ENCODE data around the gene CRYBG1.

CRYBG1 gene, protein sequence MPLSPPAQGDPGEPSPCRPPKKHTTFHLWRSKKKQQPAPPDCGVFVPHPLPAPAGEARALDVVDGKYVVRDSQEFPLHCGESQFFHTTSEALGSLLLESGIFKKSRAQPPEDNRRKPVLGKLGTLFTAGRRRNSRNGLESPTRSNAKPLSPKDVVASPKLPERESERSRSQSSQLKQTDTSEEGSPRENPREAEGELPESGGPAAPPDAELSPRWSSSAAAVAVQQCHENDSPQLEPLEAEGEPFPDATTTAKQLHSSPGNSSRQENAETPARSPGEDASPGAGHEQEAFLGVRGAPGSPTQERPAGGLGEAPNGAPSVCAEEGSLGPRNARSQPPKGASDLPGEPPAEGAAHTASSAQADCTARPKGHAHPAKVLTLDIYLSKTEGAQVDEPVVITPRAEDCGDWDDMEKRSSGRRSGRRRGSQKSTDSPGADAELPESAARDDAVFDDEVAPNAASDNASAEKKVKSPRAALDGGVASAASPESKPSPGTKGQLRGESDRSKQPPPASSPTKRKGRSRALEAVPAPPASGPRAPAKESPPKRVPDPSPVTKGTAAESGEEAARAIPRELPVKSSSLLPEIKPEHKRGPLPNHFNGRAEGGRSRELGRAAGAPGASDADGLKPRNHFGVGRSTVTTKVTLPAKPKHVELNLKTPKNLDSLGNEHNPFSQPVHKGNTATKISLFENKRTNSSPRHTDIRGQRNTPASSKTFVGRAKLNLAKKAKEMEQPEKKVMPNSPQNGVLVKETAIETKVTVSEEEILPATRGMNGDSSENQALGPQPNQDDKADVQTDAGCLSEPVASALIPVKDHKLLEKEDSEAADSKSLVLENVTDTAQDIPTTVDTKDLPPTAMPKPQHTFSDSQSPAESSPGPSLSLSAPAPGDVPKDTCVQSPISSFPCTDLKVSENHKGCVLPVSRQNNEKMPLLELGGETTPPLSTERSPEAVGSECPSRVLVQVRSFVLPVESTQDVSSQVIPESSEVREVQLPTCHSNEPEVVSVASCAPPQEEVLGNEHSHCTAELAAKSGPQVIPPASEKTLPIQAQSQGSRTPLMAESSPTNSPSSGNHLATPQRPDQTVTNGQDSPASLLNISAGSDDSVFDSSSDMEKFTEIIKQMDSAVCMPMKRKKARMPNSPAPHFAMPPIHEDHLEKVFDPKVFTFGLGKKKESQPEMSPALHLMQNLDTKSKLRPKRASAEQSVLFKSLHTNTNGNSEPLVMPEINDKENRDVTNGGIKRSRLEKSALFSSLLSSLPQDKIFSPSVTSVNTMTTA (N-terminal part only)

DNA sequence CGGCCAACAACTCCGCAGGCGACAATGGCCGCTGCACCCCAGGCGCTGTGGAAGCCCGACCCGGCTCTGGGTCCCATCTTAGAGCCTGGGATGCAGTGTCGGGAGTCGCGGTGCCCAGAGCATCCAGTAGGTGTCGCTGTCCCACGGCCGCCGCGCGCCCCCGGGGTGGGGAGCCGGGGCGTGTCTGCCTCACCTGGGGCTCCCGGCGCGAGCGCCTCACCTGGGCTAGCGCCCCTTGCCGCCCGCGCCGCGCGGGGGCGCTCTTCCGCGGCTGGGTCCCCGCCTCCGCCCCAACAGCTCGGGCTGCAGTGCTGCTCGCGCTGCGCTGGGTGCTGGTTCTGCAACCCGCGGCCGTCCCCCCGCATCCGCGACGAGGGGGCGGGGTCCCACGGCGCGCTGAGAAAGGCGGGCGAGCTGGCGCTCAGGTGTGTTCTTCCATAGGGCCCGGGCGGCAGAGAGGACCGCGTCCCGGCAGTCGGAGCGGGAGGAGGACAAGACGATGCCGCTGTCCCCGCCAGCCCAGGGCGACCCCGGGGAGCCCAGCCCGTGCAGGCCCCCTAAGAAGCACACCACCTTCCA, at the start of gene CRYBG1:
TSS of gene CRYBG1 (plus strand) at position 308 of the 579 bp plus-strand sequence. CDS start at position 500, 192 bp downstream.
- no peak for DNase-seq

DNA sequence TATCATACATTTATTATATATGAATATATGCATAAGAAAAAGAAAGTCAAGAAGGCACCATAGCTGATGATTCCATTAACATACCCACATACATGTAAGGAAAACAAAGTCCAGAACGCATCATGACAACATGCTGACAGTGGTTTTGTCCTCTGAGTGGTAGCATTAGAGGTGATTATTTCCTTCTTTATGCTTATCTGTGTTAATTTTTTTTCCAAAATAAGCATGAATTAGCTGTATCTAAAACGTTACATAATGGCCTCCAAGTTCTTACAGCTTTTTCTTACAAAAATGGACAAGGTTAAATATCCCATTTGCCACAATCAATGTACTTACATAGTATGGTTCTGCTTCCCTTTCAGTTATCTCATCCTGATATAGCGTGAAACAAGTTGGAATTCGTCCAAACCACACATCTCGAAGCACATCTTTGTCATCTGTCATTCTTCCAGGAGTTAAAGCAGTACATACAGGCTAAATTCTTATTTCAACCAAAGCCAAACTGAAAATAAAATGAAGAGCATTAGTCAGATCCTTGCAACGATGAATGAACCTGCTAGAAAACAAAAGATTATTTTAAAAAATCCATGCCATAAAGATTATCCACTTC, 44.6 kb upstream of the CRYBG1 start:
- no peak for DNase-seq

GRCh38 chr6:106316375-106316766, 44.1 kb upstream of the CRYBG1 start:
- DNase-seq: no peak

GRCh38 chr6:106318061-106318460, 42.5 kb upstream of the CRYBG1 start:
- no peak for DNase-seq

DNA sequence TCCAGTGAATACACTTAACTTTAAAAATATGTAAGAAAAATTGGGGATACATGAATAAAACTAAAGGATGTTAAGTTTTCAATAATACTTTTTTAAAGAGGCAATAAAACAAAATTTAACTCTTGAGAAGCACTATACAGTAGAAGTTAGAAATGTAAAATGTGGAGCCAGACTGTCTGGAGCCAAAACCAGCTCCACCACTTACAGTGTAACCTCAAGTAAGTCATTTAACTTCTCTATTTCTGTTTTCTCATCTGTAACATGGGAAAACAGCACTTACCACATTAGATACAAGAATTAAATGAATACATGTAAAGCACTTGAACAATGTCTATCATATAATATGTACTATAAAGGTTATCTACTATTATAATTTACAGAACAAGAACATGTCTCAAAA, 41.7 kb upstream of the CRYBG1 start:
- no peak for DNase-seq

DNA sequence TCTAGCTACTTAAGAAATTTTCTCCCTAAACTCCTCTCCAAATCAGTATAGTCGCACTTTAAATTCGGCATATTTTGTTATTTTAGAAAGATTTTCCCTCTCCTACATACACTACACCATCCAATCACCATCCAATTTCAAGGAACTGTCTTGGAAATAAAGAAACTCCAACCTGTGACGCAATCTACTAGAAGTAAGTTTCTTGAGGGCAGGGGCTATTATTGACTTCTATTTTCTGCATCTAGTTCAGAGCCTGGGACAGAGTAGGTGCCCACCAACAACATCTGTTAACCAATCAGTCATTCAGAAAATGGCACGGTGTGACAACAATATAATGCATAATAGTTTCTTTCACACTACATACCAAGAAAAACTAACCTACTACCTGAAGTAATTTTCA, 38.6 kb upstream of the CRYBG1 start:
- DNase-seq: no peak

GRCh38 chr6:106324726-106325335, 35.7 kb upstream of the CRYBG1 start:
- DNase-seq: no peak

- peak; percentile 70 to 86 for DNase-seq
These were observed 35.0 kb upstream of the CRYBG1 start, which contains the start of gene ATG5 for GRCh38 chr6:106325336-106326178. TSS of gene ATG5 (minus strand) at chr6:106325760. CDS start at chr6:106316208, 9,552 bp downstream.

- no peak for DNase-seq
These were observed 25.7 kb upstream of the CRYBG1 start for GRCh38 chr6:106334646-106335448.

- DNase-seq: no peak
These were observed 21.0 kb upstream of the CRYBG1 start for GRCh38 chr6:106339334-106340029.

DNA sequence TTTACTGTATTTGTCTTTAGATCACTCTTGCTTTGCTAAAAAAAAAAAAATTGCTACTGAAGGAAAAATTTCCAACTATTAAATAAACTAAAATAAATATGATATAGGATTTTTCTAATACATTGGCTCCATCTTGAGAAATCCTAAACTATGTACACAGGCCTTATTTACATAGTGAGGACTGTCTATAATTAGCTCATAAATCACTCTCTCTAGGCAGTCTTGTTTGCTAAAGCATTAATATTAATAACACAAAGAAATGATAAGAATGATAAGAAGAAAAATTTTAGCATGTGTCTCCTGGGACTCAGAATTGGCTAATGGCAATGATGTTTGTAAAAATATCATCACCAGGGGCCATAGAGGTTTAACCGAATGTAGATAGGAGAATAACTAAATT, 13.3 kb upstream of the CRYBG1 start:
- no peak for DNase-seq

DNA sequence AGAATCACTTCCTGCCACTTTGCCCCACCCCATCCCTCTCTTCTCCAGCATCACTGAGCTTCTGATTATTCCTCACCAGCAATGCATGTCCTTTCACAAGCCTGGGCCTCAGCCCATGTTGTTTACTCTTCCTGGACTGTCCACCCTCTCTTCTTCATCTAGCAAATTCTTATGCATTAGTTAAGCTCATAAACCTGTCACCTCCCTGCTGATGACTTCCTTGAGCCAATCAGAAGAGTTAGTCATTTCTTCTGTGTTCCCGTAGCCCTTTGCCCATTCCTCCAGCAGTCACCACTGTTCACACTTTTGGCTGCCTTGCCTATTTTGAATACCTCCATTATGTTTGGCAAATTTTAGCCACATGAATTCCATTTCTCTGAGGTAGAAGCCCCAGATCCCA, 4.1 kb upstream of the CRYBG1 start:
- DNase-seq: no peak

- no peak for DNase-seq
These were observed 533 bp upstream of the CRYBG1 start for GRCh38 chr6:106359959-106360409.

DNA sequence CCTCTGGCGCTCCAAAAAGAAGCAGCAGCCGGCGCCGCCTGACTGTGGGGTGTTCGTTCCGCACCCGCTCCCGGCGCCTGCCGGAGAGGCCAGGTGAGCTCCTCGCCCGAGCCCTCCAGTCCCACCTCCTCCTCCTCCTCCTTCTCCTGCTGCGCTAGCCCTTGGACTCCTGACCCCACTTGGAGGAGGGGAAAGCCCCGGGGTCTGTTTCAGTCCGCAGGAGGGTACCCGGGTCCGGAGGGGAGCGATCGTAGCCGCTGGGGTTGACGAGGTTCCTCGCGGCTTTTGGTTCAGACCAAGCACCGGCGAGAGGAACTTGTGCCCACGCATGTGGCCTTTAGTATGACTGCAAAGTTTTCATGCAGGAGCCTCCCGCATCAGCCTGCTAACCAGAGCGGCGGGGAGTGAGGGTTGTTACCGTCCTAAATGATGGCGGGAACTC, 493 bp downstream of the CRYBG1 start:
- no peak for DNase-seq

DNA sequence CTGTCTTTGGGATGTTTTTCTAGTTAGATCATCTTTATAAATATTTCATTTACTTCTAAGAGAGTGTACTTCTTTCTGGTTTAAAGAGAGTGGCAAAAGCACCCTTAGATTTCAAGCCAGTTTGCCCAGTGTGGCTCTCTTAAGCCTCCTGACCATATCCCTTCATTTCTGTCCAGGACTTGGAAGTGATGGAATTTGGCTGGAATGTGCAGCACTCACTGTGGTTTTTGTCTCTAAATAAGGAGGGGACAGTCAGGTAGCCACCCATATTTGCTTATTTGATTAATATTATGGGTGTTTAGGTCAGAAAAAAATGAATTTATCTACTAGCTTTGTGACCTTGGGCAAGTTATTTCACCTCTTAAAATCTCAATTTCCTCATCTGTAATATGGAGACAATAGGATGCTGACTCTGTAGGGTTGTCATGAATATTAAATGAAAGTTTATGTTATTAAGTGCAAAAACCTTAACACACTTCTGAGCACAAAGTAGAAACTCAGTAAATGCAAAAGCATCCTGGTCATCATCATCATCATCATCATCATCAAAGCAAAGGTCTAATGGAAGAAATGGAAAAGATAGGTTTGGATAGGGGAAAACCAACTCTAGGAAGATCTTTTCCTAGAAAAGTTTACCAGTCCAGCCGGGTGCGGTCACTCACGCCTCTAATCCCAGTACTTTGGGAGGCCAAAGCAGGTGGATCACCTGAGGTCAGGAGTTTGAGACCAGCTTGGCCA, 3.1 kb downstream of the CRYBG1 start:
- DNase-seq: no peak

DNA sequence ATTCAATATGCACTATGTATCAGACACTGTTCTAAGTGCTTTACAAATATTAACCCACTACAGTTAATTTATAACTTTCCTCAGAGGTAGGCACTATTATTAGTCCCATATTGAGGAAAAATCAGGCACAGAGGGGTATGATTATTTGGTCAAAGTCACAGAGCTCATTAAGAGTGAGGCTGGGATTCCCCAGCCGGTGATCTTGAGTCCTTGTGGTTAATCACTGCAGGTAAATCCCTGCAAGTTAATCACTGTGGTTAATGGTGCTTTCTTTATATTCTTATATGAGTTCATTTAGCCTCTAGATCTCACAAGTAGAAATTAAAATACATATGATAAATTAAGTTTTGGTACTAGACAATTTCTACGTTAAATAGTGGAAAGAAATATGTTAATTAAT, 9.2 kb downstream of the CRYBG1 start:
- no peak for DNase-seq

DNA sequence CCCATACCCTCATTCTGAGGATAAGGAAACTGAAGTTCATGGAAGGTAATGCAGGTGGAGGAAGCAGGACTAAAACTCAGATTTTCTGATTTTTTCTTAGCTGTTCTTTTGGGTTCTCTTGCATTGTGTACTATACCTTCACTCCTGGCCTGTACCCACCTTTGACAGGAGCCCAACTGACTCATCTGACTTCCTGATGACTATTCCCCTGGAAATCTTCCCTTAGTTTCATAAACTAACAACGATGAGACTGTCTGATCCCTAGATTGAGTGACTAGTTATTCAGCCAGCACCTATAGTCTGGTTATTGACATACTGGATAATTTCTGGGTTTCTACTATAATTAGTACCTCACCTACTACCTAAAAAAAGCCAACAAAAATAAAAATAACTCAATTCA, 10.1 kb downstream of the CRYBG1 start:
- no peak for DNase-seq

- no peak for DNase-seq
These were observed 12.5 kb downstream of the CRYBG1 start for GRCh38 chr6:106372838-106373501.

Data from cerebellar nuclear complex (tissue), 1 donor.